ENCODE measurements around the gene EPHA8. TPM values are rescaled to one million over a fixed set of nuclear protein-coding genes. Genes with fewer than 3 reads are reported as not detected.

Gene EPHA8
- total RNA-seq = not detected
- long read RNA-seq = 0 reads

DNA sequence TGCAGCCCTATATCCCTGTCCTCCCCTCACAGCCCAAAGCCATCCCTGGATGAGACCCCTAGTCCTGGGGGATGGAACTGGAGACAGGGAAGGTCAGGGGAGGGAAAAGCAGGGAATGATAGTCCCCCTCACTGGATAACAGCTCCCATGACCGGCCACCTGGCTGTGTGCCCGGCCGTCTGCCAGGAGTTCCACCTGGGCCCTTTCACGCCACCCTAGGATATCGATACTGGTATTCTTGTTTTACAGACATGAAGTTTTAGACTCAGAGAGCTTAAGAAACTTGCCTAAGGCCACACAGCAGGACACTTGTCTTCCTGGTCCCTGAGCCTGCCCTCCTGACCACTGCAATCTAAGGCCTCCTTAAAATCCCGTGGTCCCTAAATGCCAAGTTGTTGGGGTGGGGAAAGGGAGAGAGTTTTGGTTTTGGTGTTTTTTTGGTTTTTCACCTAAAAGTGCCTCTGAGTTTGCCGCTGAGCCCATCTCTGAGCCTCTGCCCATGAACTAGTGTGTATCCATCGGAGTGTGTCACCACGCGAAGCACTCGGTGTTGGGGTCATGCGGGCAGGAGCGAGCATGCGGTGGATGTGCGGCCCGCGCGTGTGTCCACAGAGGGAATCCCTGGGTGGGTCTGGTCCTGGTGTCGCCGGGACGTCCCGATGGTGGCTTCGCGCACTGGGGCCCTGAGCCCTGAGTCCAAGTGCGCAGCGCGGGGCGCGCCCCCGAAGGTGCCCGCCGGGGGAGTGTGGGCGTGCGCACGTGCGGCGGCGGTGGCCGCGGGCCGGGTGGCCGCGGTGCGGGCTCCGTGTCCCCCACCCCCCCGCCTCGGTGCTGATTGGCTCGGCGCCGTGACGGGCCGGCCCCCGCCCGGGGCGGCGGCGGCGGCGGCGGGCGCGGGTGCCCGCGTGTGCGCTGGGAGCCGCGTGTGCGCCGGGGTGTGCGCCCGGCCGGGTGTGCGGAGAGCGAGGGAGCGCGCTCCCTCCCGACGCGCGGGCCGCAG, at the start of gene EPHA8:
Gene EPHA8, plus strand, starts transcription at position 906 of the 1,000 bp plus-strand sequence. CDS start 147 bp downstream, outside the sequence.
- DNase-seq (ENCODE audit: missing footprints) (no peak), ATAC-seq (no peak)
- intact Hi-C loops (cut with DNase I) = no loop called here

DNA sequence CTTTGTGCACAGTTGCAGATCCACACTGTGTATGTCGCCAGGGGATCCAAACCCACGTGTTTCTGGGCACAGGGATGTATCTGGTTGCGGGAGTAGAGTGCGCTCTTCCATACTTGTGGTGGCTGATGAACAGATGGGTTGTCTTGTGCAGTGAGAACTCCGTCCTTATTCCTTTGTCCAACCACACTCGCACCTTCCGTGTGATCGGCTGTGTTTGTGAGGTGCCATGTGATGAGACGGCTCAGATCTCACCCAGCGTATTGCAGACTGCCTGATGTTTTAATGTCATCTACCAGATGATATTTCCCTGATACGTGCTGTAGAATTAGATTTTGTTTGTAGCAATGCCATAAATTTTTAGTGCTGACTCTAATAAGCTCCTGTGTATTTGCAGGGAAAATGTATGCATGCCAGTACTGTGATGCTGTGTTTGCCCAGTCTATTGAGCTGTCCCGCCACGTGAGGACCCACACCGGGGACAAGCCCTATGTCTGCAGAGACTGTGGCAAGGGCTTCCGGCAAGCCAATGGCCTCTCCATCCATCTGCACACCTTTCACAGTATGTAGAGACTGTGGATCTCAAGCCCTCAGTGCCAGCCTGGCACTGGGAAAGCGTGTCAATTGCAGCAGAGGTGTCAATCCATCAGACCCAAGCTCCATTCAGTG, 46.2 kb upstream of the EPHA8 start:
- no peak for ATAC-seq
- intact Hi-C loops (cut with DNase I) = no loop called here
- no peak for DNase-seq (ENCODE audit: missing footprints)

DNA sequence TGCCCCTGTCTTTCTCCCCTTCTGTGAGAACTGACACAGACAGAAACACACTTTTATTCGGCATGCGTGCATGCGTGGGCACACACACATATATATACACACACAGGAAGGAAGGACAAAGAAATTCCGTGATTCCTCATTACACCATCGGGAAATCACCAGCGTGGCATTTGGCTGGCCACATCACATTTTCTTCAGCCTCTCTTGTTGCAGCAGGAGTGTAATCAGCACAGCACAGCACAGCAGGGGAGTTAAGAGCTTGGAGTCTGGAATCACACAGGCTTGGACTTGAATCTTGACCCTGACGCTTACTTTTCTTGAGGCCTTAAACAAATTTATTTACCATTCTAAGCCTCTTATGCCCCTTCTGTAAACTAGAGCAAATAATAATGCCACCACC, 45.3 kb upstream of the EPHA8 start:
- intact Hi-C loops (cut with DNase I) = no loop called here
- DNase-seq (ENCODE audit: missing footprints) (no peak), ATAC-seq (no peak)

DNA sequence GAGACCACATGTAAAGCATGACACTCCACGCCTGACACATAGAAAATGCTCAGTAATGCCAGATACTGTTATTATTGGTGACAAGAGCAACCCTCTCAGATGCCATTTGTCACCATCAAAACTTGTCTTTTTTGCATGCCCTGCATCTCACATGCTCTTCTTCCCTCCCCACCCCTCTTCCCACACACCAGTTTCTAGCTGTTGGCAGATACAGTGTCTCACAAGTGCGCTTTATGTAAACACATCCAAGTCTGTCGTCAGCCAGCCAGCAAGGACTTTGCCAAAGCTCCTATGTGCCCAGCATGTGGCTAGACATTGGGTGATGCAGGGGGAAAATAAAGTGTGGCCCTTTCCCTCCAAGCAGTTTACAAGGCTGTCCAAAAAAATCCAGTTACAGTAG, 44.9 kb upstream of the EPHA8 start:
- no peak for ATAC-seq
- DNase-seq (ENCODE audit: missing footprints) = no peak
- intact Hi-C loops (cut with DNase I) = no loop called here

DNA sequence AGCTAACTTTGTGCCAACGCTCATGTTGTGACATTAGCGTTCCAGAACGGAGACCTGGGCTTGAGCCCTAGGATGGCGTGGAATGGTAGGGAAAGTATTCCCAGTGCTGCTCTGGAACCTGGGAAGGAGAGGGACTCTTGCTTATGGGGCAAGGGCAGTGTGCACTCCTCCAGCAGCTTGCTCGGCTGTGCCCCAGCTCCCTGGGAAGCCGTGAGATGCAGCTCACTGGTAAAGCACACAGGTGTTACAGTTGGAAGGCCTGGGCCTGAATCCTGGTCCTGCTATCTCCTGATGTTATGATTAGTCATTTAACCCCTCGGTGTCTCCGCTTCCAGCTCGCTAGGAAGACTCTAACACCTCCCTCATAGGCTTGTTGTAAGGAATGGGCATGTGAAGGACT, 42.4 kb upstream of the EPHA8 start:
- intact Hi-C loops (cut with DNase I) = no loop called here
- DNase-seq (ENCODE audit: missing footprints) (no peak), ATAC-seq (no peak)

DNA sequence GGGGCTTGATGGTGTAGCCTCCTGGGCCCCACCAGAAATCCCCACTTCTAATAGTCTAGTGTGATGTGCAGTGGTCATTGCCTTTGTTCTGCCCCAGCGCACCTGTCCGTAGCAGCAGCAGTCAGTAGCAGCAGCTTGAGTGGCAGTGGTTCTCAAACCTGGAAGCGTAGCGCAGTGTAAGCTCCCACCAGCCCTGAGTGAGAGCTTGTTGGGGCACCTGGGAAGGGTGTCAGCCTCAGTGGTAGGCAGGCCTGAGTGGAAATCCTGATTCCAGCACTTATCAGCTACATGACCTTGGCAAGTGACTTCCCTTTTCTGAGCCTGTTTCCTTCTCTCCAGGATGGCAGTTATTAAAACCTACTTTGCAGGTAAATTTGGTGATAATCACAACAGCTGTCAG, 41.6 kb upstream of the EPHA8 start:
- no peak for ATAC-seq
- intact Hi-C loops (cut with DNase I) = no loop called here
- no peak for DNase-seq (ENCODE audit: missing footprints)

DNA sequence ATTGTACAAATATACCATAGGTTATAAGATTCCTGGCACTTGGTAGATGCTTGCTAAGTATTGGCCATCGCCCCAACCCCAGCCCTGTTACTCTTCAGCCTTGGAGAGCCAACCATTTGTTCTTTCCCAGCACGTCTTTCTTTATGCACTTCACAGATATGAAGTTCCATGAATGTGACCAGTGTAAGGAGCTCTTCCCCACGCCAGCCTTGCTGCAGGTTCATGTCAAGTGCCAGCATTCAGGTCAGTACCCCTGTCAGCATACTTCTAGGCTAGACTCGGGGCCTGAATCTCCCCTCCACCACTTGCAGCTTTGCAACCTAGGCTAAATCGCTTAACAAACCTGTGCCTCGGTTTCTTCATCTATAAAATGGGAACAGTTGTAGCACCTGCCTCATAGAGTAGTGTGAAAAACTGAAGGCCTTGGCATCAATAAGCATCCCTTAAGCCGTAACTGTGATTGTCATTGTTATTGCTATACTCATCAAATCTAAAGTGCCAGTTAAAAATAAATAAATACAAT, 41.0 kb upstream of the EPHA8 start:
- ATAC-seq = no peak
- intact Hi-C loops (cut with DNase I) = no loop called here
- no peak for DNase-seq (ENCODE audit: missing footprints)

DNA sequence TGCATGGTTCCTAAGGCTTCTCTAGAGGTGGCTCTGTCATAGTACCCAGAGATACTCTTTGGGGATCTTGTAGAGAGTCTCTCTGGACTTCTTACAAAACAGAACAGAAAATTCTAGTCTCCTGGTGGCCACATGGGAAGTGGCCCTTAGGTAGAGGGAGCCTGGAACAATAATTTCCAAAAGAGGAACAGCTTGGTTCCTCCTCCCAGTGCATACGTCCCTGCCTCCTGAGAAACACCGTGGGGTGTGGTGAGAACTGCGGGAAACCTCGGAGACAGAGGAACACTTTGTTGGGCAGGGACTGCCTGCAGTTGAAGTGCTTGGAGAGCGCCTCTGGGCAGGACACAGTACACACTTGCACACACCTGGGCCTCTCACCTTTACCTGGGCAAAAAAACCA, 38.8 kb upstream of the EPHA8 start:
- ATAC-seq (no peak), DNase-seq (ENCODE audit: missing footprints) (no peak)
- intact Hi-C loops (cut with DNase I) = no loop called here

DNA sequence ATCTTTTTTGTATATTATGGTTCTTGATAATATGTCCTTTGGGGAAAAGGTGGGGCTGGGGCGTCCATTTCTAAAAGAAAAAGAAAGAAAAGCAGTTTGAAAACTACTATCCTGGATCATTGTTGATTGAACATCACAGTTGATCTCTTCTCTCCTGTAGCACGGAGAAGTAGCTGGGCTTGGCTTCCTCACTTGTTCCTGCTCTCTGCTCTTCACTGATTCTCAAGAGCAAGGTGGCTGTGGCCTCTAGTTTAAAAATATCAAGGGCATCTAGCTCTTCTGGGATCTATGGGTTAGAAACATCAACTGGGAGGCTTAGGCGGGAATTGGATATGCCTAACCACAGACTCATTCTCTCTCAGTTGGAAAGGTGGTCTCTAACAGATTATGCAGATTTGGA, 38.1 kb upstream of the EPHA8 start:
- intact Hi-C loops (cut with DNase I) = loop anchor here (5.0 kb wide), 1 partner anchor 117 kb away; the partner anchor contains the start of gene C1QC
- ATAC-seq (no peak), DNase-seq (ENCODE audit: missing footprints) (no peak)

DNA sequence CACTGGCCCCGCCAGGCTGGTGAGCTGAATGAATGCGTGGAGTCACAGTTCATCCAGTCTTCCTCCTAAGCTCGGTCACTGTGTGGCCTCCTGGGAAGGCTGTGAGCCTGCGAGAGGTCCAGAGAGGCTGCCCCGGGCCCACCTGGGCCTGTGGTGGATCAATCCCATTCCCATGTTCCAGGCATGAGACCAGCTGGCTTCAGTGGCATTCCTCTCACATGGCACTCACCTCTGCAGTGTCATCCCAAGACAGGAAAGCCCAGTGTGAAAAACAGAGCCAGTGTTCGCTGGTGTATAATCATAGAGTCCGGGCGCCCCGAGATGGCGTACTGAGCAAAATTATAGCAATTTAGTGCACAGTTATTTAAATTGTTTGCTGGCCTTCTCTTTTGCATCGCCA, 37.6 kb upstream of the EPHA8 start:
- intact Hi-C loops (cut with DNase I) = loop anchor here (5.0 kb wide), 1 partner anchor 117 kb away; the partner anchor contains the start of gene C1QC
- ATAC-seq (no peak), DNase-seq (ENCODE audit: missing footprints) (no peak)

DNA sequence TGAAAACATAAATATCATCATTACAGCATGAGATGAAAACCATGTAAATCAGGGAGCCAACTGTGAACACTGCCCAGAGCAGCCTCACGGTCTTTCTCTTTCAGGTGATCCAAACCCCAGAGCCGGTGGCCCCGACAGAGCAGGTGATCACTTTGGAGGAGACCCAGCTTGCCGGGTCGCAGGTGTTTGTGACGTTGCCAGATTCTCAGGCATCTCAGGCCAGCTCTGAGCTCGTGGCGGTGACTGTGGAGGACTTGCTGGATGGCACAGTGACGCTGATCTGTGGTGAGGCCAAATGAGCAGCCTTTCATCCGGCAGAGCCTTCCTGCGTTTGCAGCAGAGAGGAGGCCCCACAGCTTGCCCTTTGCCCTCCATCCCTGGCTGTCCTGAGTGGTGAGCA, 37.2 kb upstream of the EPHA8 start:
- ATAC-seq = no peak
- DNase-seq (ENCODE audit: missing footprints) = peak; percentile 50
- intact Hi-C loops (cut with DNase I) = loop anchor here (5.0 kb wide), 1 partner anchor 116 kb away; the partner anchor contains the start of gene C1QC

DNA sequence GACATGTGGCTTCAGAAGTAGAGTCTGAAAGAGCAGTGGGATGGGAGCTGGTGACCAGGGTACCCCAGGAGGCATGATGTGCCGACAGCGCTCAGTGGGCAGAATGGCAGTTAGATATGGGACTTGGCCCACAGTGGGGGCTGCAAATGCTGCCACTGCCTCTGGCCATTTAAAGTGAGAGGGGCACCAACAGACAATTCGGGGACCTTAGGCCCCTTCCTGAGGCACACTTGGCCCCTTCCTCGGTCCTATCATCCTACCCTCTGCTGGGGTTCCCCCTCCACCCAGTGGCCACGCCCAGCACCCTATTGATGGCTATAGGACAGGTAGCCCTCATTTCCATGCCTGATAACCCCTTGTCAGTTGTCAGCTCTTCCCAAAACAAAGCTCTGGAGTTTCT, 36.6 kb upstream of the EPHA8 start:
- intact Hi-C loops (cut with DNase I) = loop anchor here (5.0 kb wide), 1 partner anchor 116 kb away; the partner anchor contains the start of gene C1QC
- ATAC-seq = no peak
- no peak for DNase-seq (ENCODE audit: missing footprints)

DNA sequence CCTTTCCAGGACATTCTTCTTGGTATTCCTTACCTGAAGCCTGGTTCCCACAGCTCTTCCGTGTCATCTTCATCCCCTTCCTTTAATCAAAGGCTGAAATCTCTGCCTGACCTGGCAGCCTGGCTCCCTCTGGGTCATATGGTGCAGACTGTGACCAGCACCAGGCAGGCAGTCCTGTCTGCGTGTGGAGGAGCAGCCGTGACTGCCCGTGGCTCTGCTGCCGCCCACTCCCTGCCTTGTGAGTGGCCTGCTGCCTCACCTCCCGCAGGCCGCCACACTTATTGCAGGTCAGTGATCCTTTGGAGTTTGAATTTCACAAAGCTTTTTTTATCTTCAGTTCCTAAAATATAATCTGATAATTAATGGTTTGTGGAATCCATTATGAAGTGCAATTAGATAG, 36.2 kb upstream of the EPHA8 start:
- DNase-seq (ENCODE audit: missing footprints) = no peak
- intact Hi-C loops (cut with DNase I) = loop anchor here (5.0 kb wide), 1 partner anchor 115 kb away; the partner anchor contains the start of gene C1QC
- no peak for ATAC-seq

DNA sequence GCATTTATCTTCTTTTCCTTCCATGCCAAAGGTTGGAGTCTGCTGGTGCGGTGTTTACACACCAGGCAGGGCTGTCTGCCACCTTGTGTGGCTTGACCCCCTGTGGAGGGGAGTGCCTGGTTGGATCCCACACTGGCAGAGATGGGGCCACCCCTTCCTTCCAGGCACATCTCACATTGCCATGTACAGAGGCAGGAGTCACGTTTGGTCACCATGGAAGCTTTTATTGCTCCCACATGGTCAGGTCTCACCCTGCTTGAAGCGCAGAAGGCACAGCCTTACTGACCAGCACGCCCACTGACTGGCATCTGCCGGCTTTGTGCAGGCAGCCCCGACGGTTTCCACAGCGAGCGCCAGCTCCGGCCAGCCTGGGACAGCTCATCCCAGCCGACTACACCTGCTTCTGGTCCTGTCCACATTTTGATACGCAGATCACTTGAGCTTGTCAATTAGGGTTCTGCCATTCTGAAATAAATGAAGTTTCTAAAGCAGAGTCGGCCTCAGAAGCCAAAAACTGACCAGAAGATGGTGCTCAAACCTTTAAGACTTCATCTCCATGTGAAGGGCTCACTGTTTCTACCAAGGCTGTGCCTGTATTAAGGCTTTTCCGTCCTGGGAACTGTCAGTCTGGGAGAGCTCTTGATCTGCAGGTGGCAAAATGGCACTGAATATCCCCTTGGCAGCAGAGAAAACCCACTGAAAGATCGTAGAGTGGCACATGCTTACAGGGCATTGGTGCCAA, 35.6 kb upstream of the EPHA8 start:
- intact Hi-C loops (cut with DNase I) = loop anchor here (5.0 kb wide), 1 partner anchor 115 kb away; the partner anchor contains the start of gene C1QC
- ATAC-seq (no peak), DNase-seq (ENCODE audit: missing footprints) (no peak)

DNA sequence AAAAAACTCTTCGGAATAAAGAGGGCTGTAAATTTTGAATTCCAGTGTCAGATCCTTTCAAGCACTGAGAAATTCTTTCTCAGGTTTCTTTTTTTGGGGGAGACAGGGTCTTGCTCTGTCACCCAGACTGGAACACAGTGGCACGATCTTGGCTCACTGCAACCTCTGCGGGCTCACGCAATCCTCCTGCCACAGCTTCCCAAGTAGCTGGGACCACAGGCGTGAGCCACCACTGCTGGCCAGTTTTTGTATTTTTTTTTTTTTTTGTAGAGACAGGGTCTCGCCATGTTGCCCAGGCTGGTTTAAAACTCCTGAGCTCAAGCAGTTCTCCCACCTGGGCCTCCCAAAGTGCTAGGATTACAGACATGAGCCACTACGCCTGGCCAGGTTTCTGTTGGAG, 34.8 kb upstream of the EPHA8 start:
- DNase-seq (ENCODE audit: missing footprints) = no peak
- intact Hi-C loops (cut with DNase I) = loop anchor here (5.0 kb wide), 1 partner anchor 114 kb away; the partner anchor contains the start of gene C1QC
- no peak for ATAC-seq

DNA sequence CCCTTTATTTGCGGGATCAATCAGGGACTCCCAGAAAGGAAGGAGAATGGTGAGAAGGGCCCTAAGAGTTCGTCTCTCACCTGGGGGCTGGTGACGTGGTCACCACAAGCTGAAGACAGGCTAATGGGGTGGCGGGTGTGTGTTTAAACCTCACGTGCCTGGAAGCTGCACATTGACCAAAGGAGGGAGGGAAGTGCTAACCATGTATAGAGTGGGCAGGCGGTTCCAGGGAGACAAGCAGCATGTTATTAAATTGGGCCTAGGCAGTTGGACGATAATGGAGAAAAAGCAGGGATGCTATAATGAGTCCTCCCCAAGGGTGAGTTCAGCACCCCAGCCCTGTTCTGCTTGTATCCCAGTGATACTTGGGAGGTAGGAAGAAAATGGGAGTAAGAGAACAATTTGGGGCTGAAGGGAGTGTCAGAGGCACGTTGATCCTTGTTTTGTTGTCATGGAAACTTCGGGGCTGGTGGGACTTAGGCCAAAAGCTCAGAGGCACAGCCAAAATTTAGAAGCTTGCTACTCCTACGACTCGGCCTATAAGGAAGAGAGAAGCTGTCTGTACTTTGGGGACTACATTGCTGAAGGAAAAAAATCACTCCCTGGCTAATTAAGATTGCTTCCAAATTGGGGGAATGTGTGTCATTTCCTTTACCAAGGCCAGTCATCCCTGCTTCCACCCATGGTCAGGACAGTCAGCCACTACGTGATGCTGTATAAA, 33.2 kb upstream of the EPHA8 start:
- DNase-seq (ENCODE audit: missing footprints) (no peak), ATAC-seq (peak; percentile 74)
- intact Hi-C loops (cut with DNase I) = loop anchor here (5.0 kb wide), 1 partner anchor 112 kb away; the partner anchor contains the start of gene C1QC

DNA sequence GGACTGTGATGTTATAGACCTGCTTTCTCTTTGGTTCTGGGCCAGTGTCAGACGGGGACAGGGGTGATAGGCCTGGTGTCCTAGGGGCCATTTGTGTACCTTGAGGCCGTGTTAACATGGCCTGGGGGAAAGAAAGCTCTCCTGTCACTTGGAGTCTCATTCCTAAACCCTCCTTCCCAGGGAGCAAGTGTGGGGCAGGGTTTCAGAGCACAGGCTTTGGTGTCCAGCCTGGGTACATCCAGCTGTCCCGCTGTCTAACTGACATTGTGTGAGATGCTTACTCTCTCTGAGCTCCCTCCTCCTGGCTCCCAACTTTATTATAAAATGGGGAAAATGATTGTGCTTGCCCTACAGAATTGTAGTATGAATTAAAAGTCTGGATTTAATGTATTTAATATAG, 32.6 kb upstream of the EPHA8 start:
- intact Hi-C loops (cut with DNase I) = no loop called here
- DNase-seq (ENCODE audit: missing footprints) = no peak
- no peak for ATAC-seq

DNA sequence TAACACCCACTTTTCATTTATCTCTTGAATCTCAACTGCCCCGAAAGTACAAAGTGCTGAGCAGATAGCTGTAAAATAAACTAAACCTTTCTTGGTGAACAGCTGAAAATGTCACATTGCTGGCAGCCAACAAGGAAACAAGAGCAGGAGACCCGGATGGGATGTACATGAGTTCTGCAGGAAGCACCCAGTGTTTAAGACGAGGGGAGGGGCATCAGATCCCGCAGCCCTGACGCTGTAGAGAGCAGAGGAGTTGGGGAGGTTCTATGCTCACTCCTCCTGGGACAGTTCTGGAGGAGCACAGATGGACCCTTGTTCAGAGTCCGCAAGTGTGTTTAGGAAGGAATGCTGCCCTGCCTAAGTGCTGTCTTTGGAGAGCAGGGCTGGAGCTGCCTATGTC, 32.0 kb upstream of the EPHA8 start:
- intact Hi-C loops (cut with DNase I) = no loop called here
- no peak for DNase-seq (ENCODE audit: missing footprints)
- peak; percentile 26 for ATAC-seq
